Ramos (cell line): ENCODE measurements around the gene SH3PXD2A.

Source experiments
- in situ Hi-C: fragments of 300-500 bp; cut with MboI; formaldehyde crosslinking; loops from one replicate; pipeline ENCODE4 v1.14.3; 2022; ENCODE audit warnings: low sequenced_read_pairs; ENCODE audit not compliant: unreplicated experiment

Gene SH3PXD2A

GRCh38 chr10:103602852-103603155 is 252.6 kb downstream of the SH3PXD2A start:
- in situ Hi-C loops: no loop called here

DNA sequence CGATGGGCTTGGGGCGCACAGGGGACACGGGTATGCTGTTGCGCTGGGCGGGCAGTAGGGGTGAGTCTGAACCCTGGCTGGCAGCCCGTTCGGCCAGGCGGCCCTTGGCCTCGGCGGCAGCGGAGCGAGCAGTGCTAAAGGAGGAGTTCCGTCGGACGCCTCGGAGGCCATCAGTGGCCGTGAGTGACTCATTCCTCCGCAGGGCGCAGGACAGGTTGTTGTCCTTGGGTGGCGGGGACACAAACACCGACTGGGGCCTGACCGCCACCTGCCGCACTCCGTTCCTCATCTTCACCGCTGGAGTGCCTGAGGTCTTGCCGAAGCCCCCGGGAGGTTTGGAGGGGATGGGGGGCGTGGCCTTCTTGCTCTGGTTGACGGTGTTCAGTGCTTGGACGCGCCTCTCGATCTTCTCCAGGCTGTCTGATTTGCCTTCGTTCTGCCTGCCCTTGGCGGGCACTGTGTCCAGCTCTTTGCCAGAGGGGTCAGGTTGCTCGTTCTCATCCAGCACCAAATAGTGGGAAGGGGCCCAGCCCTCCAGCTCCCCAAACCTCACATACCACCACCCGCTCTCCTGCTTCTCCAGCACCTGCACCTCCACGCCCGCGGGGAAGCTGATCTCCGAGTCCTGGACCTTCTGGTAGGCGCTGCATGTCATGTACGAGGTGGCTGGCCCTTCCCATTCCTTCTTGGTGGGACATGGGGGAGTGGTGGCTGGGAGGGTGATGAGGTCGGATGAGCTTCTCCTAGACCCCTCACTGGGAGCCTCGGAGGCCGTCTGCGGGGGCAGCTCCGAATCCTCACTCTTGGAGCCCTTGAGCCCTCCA is 253.1 kb downstream of the SH3PXD2A start:
- in situ Hi-C loops: no loop called here

GRCh38 chr10:103600956-103601569 is 254.3 kb downstream of the SH3PXD2A start:
- in situ Hi-C loops: no loop called here

DNA sequence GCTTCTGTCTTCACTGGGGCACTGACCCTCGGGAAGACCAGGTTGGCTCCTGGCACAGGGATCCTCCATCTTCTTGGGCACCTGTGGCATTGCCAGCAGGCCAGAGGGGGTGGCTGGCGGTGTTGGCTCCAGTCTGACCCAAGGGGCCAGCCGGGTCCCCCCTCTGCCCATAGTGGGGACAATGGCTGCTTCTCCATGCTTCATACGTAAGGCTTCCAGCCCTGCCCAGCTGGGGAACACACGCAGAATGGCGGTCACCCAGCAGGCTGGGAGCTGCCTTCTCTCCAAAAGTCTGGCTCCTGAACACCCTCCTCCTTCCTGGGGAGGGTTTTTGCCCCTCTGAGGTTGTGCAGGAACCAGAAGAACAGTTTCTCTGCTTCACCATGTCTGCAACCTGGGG is 255.1 kb downstream of the SH3PXD2A start:
- in situ Hi-C loops: no loop called here

DNA sequence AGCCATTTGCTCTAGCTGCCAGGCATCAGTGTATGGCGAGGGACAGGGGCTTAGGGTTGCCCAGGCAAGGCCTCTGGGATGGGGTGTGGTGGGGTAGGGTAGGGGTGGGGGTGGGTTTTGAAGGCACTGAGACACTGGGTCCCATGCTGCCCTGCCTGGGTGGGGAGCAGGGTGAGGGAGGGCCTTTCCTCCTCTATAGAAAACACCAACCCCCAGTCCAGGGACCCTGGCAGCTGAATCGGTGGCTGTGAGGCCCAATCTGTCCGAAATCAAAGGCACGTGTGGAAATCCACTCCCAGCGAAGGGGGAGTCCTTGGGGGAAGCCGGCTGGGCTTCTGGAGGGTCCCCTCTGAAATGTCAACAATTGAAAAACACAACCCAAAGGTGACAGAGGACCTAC is 255.5 kb downstream of the SH3PXD2A start:
- in situ Hi-C loops: no loop called here

- in situ Hi-C loops: no loop called here
These were observed 256.2 kb downstream of the SH3PXD2A start for GRCh38 chr10:103599211-103599610.

GRCh38 chr10:103598654-103599115 is 256.7 kb downstream of the SH3PXD2A start:
- in situ Hi-C loops: no loop called here

- in situ Hi-C loops: no loop called here
These were observed 258.4 kb downstream of the SH3PXD2A start for GRCh38 chr10:103597003-103597402.

DNA sequence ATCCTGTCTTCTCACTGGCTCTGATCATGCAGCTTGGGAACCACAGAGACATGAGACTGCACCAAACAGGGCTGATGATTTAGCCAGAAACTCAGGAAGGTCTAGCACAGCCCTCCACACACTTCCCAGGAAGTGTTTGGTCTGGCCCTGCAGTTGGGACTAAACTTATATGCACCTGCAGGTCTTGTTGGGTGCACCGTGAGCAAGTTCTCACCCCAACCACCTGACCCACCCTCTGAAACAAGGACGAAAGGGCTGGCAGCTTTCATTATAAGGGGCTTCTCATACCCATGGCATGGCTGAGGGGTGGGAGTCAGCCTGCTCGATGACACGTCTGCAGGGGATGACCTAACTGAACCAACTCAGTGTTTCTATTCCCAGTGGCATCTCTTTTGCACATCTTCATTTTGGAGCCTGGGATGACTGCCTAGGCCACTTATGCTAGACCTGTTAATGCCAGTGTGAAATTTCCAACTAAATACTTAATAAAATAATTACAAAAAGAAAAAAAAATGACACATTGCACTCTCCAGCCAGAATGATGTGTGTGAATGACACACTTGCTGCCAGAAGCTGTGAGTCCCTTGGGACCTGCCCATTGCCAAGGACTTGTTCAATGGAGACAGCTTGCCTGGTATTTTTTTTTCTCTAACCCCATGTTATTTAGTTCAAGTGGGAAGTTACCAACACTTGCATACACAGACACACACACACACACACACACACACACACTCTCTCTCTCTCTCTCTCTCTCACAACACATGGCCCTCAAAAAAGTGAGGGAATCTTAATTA is 259.2 kb downstream of the SH3PXD2A start:
- in situ Hi-C loops: no loop called here

GRCh38 chr10:103593022-103593570 is 262.3 kb downstream of the SH3PXD2A start:
- in situ Hi-C loops: no loop called here

DNA sequence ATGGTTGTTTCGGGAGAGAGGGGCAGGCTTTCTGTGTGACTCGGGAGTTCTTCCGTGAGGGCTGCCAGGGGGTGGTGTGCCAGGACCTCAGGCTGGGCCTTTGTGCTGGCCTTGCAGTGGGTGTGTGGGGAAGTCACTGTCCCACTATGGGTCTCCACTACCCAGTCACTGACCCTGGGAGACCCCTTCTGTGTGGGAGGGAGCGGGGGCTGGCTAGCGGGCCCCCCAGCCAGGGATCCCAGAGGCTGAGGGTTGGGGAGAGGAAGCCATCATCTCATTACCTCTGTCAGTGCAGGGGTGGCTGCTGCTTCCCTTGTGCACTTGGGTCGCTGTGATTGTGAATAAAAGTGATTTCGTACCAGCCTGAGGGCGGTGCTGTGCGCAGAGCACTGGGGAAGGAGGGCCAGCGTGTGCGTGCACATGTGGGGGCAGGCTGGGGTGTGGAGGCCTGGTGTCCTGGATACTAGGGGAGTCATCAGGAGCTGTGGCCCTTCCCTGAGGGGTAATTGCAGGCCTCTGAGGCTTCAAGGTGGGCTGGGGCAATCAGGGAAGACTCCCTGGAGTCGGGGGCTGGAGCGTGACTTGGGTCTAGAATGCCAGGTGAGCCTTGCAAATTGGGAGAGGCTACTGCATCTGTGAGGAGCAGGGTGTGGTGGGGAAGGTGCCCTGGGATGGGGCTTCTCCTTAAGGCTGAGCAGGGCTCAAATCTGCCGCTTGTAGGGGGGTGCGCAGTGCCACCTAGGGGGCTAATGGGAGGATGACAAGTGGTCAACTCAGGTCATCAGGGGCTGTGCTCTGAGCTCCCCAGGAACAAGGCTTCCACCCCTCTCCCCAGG is 263.0 kb downstream of the SH3PXD2A start:
- in situ Hi-C loops: no loop called here

GRCh38 chr10:103590744-103591291 is 264.6 kb downstream of the SH3PXD2A start:
- in situ Hi-C loops: no loop called here

GRCh38 chr10:103590060-103590459 is 265.3 kb downstream of the SH3PXD2A start:
- in situ Hi-C loops: no loop called here

GRCh38 chr10:103589074-103589630 is 266.2 kb downstream of the SH3PXD2A start:
- in situ Hi-C loops: no loop called here

- in situ Hi-C loops: no loop called here
These were observed 268.3 kb downstream of the SH3PXD2A start for GRCh38 chr10:103587073-103587472.

- in situ Hi-C loops: no loop called here
These were observed 270.4 kb downstream of the SH3PXD2A start for GRCh38 chr10:103585011-103585405.

GRCh38 chr10:103584216-103585010 is 271.0 kb downstream of the SH3PXD2A start:
- in situ Hi-C loops: no loop called here

DNA sequence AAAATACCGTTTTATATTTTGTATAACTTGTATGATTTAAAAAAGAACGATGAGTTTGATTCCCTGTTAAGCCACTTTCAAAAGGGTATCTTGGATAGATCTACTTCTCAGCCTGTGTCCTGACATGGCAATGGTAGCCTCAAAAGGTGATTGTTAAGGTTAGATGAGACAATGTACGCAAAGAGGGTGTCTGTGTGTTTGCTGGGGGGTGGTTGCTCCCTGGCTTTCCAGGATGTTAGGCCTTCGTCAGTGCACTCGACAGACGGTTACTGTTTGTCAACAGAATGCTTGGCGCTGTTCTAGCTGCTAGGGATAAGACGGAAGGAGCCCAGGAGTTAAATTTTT is 271.5 kb downstream of the SH3PXD2A start:
- in situ Hi-C loops: no loop called here
